ENCODE data around the gene NME7. TPM values are rescaled to one million over a fixed set of nuclear protein-coding genes. Genes with fewer than 3 reads are reported as not detected.

The NME7 gene
- total RNA-seq, 1 experiment from 2014 or later, result 21.8 TPM

DNA sequence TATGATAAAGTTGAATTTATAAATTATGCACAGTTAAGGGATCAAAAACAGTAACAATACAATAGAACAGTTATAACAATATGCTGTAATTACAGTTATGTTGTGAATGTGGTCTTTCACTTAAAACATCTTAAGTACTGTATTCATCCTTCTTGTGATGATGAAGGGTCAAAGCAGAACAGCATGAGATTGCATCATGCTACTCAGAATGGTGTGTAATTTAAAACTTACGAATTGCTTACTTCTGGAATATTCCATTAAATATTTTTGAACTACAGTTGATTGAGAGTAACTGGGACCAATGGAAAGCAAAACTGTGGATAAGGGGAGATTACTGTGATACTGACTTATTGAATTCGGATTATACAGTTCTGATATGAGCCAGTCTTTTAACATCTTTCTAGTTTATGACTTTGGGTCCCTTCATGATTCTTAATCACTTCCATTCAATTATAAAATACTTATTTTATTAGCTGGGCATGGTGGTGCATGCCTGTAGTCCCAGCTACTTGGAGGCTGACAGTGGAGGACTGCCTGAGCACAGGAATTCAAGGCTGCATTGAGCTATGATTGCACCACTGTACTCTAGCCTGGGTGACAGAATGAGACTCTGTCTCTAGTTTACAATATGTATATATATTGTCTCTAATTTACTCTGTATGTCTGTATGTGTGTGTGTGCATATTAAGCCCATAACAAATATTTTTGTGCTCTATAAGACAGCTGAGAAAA is 217.9 kb downstream of the NME7 start:
- Histone ChIP-seq H3K9me3 (ENCODE audit: control insufficient read depth in 1 of 2, insufficient read depth in 1 of 2, low read depth in 1 of 2, low read length in 2 of 2) (no peaks in the 10 kb centered on the region), H3K27ac (ENCODE audit: low read depth, low read length) (no peak overlapping the region), H3K27me3 (ENCODE audit: insufficient read depth, low read length) (no peaks in the 10 kb centered on the region), H4K20me1 (ENCODE audit: insufficient read depth) (no peaks in the 10 kb centered on the region), H3K4me2 (ENCODE audit: low read length) (no peak overlapping the region), H3K9ac (ENCODE audit: low read length) (no peak overlapping the region), H3K4me1 (ENCODE audit: control insufficient read depth in 1 of 2, insufficient read depth in 2 of 2, low read length in 2 of 2) (peaks cover 7 to 15% of the 10 kb centered on the region in 2 experiments; a peak in 3 of 4 replicates), H3K4me3 (replicated peaks in 1 of 2; ENCODE audit: low read depth in 1 of 2, low read length in 2 of 2) (no peak overlapping the region), H3K79me2 (ENCODE audit: insufficient read depth, low read length) (no peaks in the 10 kb centered on the region), H2AFZ (ENCODE audit: low read depth, low read length, poor library complexity, severe bottlenecking) (no peak overlapping the region), H3K36me3 (ENCODE audit: control insufficient read depth in 1 of 2, insufficient read depth in 2 of 2, low read length in 2 of 2) (no peaks in the 10 kb centered on the region), H3K9me2 (ENCODE audit: insufficient read depth) (no peaks in the 10 kb centered on the region)
- intact Hi-C loops (cut with micrococcal nuclease), result no loop called here
- DNase-seq (ENCODE audit: low read depth, low spot score) (no peak), ATAC-seq (no peak)
- TF ChIP-seq TCF7L2 (IDR thresholded peaks at IDR 0.05; ENCODE audit: borderline replicate concordance, extremely low read depth, insufficient read depth, insufficient read length) (no peak), CBX3 (IDR thresholded peaks at IDR 0.05; ENCODE audit: low read depth) (no peak), POLR2AphosphoS5 (IDR thresholded peaks at IDR 0.05; ENCODE audit: low read depth, low read length) (no peak), ELF1 (IDR thresholded peaks at IDR 0.05; ENCODE audit: borderline replicate concordance, low read depth) (no peak), EZH2 (IDR thresholded peaks at IDR 0.05) (no peak), CEBPB (IDR thresholded peaks at IDR 0.05; ENCODE audit: low read depth) (no peak), POLR2A (IDR thresholded peaks at IDR 0.05; ENCODE audit: borderline replicate concordance, extremely low read depth, insufficient read depth, insufficient read length) (no peak), EGR1 (IDR thresholded peaks at IDR 0.05; ENCODE audit: low read depth) (no peak), FOSL1 (IDR thresholded peaks at IDR 0.05; ENCODE audit: low read depth) (no peak), YY1 (IDR thresholded peaks at IDR 0.05; ENCODE audit: extremely low read depth, insufficient replicate concordance, low read depth, low read length) (no peak), JUND (IDR thresholded peaks at IDR 0.05) (no peak), ZNF274 (IDR thresholded peaks at IDR 0.05; ENCODE audit: low read depth, low read length) (no peak), SRF (IDR thresholded peaks at IDR 0.05; ENCODE audit: low read depth) (no peak)
- TF ChIP-seq, protein P1, sequence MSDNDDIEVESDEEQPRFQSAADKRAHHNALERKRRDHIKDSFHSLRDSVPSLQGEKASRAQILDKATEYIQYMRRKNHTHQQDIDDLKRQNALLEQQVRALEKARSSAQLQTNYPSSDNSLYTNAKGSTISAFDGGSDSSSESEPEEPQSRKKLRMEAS (IDR thresholded peaks at IDR 0.05), result no peak
- TF ChIP-seq, protein P2, sequence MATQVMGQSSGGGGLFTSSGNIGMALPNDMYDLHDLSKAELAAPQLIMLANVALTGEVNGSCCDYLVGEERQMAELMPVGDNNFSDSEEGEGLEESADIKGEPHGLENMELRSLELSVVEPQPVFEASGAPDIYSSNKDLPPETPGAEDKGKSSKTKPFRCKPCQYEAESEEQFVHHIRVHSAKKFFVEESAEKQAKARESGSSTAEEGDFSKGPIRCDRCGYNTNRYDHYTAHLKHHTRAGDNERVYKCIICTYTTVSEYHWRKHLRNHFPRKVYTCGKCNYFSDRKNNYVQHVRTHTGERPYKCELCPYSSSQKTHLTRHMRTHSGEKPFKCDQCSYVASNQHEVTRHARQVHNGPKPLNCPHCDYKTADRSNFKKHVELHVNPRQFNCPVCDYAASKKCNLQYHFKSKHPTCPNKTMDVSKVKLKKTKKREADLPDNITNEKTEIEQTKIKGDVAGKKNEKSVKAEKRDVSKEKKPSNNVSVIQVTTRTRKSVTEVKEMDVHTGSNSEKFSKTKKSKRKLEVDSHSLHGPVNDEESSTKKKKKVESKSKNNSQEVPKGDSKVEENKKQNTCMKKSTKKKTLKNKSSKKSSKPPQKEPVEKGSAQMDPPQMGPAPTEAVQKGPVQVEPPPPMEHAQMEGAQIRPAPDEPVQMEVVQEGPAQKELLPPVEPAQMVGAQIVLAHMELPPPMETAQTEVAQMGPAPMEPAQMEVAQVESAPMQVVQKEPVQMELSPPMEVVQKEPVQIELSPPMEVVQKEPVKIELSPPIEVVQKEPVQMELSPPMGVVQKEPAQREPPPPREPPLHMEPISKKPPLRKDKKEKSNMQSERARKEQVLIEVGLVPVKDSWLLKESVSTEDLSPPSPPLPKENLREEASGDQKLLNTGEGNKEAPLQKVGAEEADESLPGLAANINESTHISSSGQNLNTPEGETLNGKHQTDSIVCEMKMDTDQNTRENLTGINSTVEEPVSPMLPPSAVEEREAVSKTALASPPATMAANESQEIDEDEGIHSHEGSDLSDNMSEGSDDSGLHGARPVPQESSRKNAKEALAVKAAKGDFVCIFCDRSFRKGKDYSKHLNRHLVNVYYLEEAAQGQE (IDR thresholded peaks at IDR 0.05; ENCODE audit: low read depth), result no peak
- TF ChIP-seq, protein P3, sequence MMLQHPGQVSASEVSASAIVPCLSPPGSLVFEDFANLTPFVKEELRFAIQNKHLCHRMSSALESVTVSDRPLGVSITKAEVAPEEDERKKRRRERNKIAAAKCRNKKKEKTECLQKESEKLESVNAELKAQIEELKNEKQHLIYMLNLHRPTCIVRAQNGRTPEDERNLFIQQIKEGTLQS (IDR thresholded peaks at IDR 0.05), result no peak
- TF ChIP-seq, protein P4, sequence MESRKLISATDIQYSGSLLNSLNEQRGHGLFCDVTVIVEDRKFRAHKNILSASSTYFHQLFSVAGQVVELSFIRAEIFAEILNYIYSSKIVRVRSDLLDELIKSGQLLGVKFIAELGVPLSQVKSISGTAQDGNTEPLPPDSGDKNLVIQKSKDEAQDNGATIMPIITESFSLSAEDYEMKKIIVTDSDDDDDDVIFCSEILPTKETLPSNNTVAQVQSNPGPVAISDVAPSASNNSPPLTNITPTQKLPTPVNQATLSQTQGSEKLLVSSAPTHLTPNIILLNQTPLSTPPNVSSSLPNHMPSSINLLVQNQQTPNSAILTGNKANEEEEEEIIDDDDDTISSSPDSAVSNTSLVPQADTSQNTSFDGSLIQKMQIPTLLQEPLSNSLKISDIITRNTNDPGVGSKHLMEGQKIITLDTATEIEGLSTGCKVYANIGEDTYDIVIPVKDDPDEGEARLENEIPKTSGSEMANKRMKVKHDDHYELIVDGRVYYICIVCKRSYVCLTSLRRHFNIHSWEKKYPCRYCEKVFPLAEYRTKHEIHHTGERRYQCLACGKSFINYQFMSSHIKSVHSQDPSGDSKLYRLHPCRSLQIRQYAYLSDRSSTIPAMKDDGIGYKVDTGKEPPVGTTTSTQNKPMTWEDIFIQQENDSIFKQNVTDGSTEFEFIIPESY (IDR thresholded peaks at IDR 0.05; ENCODE audit: extremely low read depth, insufficient replicate concordance, low read length), result no peak
- TF ChIP-seq, protein P5, sequence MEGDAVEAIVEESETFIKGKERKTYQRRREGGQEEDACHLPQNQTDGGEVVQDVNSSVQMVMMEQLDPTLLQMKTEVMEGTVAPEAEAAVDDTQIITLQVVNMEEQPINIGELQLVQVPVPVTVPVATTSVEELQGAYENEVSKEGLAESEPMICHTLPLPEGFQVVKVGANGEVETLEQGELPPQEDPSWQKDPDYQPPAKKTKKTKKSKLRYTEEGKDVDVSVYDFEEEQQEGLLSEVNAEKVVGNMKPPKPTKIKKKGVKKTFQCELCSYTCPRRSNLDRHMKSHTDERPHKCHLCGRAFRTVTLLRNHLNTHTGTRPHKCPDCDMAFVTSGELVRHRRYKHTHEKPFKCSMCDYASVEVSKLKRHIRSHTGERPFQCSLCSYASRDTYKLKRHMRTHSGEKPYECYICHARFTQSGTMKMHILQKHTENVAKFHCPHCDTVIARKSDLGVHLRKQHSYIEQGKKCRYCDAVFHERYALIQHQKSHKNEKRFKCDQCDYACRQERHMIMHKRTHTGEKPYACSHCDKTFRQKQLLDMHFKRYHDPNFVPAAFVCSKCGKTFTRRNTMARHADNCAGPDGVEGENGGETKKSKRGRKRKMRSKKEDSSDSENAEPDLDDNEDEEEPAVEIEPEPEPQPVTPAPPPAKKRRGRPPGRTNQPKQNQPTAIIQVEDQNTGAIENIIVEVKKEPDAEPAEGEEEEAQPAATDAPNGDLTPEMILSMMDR (IDR thresholded peaks at IDR 0.05 in 2 of 3, conservative IDR thresholded peaks at IDR 0.05 in 1 of 3; ENCODE audit: borderline replicate concordance in 1 of 3, insufficient read depth in 1 of 3, low read depth in 2 of 3, low read length in 2 of 3), result no peak
- ChIA-PET CTCF (interaction anchor here (0.9 kb wide), 1 partner anchor 199 kb away, joined by 3 read pairs; no protein-coding TSS in a partner anchor), POLR2A (interaction anchor here (1.1 kb wide), 1 partner anchor 16 kb away, joined by 3 read pairs; no protein-coding TSS in a partner anchor), RAD21 (ENCODE audit: low non-redundant PET in 1 of 2, low total read pairs in 2 of 2, uncharacterized antibody in 2 of 2, unreplicated experiment in 2 of 2) (no interaction called here)
- BruUV-seq (replicated peaks), result no TSS peak
